ENCODE measurements around the gene DRC7. TPM values are rescaled to one million over a fixed set of nuclear protein-coding genes. Genes with fewer than 3 reads are reported as not detected.

Gene DRC7, protein sequence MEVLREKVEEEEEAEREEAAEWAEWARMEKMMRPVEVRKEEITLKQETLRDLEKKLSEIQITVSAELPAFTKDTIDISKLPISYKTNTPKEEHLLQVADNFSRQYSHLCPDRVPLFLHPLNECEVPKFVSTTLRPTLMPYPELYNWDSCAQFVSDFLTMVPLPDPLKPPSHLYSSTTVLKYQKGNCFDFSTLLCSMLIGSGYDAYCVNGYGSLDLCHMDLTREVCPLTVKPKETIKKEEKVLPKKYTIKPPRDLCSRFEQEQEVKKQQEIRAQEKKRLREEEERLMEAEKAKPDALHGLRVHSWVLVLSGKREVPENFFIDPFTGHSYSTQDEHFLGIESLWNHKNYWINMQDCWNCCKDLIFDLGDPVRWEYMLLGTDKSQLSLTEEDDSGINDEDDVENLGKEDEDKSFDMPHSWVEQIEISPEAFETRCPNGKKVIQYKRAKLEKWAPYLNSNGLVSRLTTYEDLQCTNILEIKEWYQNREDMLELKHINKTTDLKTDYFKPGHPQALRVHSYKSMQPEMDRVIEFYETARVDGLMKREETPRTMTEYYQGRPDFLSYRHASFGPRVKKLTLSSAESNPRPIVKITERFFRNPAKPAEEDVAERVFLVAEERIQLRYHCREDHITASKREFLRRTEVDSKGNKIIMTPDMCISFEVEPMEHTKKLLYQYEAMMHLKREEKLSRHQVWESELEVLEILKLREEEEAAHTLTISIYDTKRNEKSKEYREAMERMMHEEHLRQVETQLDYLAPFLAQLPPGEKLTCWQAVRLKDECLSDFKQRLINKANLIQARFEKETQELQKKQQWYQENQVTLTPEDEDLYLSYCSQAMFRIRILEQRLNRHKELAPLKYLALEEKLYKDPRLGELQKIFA
- not detected in 2 replicates for total RNA-seq

DNA sequence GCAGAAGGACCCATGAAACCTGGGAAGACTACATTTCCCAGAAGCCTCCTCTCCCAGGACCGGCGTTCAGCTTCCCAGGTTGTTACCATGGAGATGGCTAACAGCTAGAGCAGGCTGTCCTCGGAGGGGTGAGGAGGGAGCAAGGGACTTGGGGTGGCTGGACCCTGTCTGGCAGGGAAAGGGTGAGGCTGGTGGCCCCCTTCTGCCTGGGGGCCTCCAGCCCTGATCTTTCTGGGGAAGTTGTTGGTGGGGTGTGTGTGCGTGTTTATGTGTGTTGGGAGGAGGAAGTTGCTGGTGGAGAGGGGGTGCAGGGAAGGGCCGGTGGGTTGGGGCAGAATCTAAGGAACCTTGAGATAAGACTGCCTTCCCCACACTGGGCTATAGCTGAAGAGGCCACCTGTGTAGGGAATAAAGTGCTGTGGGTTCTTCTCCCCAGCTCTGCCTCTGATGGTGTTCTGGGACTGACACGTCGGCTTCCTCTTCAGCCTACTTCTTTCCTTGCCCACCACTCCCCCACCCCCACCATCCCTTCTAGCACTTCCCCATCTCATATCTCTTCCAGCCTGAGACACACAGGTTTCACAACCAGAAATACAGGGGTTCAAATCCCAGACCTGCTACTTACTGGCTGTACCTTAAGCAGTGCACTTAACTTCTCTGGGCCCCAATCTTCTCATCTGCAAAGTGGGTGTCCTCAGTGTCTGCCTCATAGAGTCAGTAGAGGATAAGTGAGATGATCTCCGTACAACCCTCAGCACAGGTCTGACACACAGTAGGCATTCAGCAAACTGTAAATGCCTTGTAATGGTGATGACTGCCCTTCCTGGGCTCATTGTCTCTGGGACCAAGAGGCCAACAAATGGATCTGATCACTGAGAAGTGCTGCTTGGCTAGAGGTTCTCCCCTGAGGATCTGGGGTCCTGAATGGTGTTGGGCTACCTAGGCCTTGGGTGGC, at the start of gene DRC7:
Gene DRC7, plus strand, starts transcription at position 82 of the 955 bp plus-strand sequence. CDS start 3,144 bp downstream, outside the sequence.

DNA sequence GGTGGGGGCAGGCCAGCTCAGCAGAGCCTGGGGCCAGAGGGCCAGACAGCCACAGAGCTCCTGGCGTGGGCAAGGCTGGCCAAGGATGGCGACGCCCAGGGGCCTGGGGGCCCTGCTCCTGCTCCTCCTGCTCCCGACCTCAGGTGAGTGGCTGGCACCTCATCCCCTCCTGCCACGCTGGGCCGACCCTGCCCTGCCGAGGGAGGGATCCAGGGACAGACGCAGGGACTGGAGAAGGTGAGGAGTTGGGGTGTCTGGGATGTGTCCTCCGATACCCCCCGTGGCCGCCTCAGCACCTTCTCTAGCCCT, 26.4 kb upstream of the DRC7 start, which contains the start of gene ADGRG3:
Gene ADGRG3, plus strand, starts transcription at position 44 of the 309 bp plus-strand sequence. Its CDS starts 42 bp downstream, at position 86.

DNA sequence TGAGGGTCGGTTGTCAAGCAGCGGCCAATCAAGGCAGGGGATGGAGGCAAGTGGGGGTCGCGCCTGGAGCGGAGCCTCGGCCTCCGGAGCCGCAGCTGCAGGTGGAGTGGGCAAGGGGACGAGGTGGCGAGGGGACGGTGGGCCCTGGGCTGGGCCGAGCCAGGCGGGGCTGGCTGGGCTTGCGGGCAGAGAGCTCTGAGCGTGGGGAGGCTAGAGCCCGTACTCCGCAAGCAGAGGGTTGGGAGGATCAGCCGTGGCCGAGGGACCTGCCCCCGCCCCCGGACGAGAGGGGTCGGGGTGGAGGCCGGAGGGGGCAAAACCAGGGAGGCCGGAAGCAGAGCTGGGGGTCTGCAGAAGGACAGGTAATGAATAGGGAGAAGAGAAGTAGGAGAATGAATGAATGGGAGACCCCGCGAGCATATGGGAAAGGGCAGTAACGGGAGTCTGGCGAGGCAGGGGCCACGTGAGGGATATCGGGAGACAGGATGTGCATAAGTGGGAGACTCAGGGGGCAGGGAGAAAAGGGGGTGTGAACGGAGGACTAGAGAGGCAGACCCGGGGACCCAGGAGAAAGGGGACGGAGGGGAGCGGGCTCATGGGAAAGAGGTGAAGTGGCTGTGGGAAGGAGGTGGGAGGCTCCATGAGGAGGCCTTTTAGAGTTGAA, 41.3 kb downstream of the DRC7 start, which contains the start of gene KATNB1:
Gene KATNB1, plus strand, starts transcription at position 16 of the 664 bp plus-strand sequence. CDS start 1,474 bp downstream, outside the sequence.

Other genes with a start within 250 kb of the DRC7 start
- 59.5 and 68.2 TPM in 2 replicates for gene CIAPIN1, start 247.4 kb upstream of the DRC7 start, total RNA-seq
- 44.5 and 45.7 TPM in 2 replicates for gene COQ9, start 247.3 kb upstream of the DRC7 start, total RNA-seq
- gene POLR2C, start 232.1 kb upstream of the DRC7 start, total RNA-seq, result 96.7 and 107 TPM in 2 replicates
- 7.8 and 10.1 TPM in 2 replicates for gene DOK4, start 208.3 kb upstream of the DRC7 start, total RNA-seq
- gene CCDC102A, start 158.2 kb upstream of the DRC7 start, total RNA-seq, result 13.4 and 17.4 TPM in 2 replicates
- gene ADGRG5, start 152.2 kb upstream of the DRC7 start, total RNA-seq, result not detected in 2 replicates
- gene ADGRG1, start 66.2 kb upstream of the DRC7 start, total RNA-seq, result 321 and 415 TPM in 2 replicates
- gene ADGRG3, start 26.5 kb upstream of the DRC7 start, total RNA-seq, result 0.13 and 0.34 TPM in 2 replicates
- gene KATNB1, start 41.0 kb downstream of the DRC7 start, total RNA-seq, result 38.5 and 40.3 TPM in 2 replicates
- 46.4 and 53.0 TPM in 2 replicates for gene KIFC3, start 107.7 kb downstream of the DRC7 start, total RNA-seq